DOHH2 (cell line): Measurements from ENCODE around the gene CREM.
A peak's percentile ranks its signal among the peaks of the same experiment; 100 is the strongest.

Experiments used
- H3F3A ChIP-seq: fragments of 200-600 bp; sonication (generic), shearing (Covaris generic); 2 replicates; pipeline ENCODE4 v1.6.0; 2016; ENCODE audit warnings: antibody characterized with exemption, mild to moderate bottlenecking; ENCODE audit not compliant: control insufficient read depth, insufficient read depth
- H3K27ac ChIP-seq: fragments of 200-600 bp; sonication (generic); 2 replicates; pipeline ENCODE4 v1.5.1; 2014; ENCODE audit warnings: low read depth, mild to moderate bottlenecking, low read length, moderate library complexity
- H3K27me3 ChIP-seq: fragments of 200-600 bp; sonication (generic); 2 replicates; pipeline ENCODE4 v1.6.1; 2014; ENCODE audit warnings: mild to moderate bottlenecking, low read length, mixed read lengths; ENCODE audit not compliant: control insufficient read depth
- H3K36me3 ChIP-seq: fragments of 200-600 bp; sonication (generic); 2 replicates; pipeline ENCODE4 v1.6.1; 2014; ENCODE audit warnings: mild to moderate bottlenecking, low read length, moderate library complexity, mixed read lengths; ENCODE audit not compliant: control insufficient read depth
- H3K4me1 ChIP-seq: fragments of 200-600 bp; sonication (generic); 2 replicates; pipeline ENCODE4 v1.6.1; 2014; ENCODE audit warnings: mild to moderate bottlenecking, low read length, mixed read lengths; ENCODE audit not compliant: control insufficient read depth
- H3K4me2 ChIP-seq: fragments of 200-600 bp; sonication (generic); 2 replicates; pipeline ENCODE4 v1.6.0; 2014; ENCODE audit warnings: mild to moderate bottlenecking, low read length, moderate library complexity
- H3K4me3 ChIP-seq: fragments of 200-600 bp; sonication (generic); 2 replicates; pipeline ENCODE4 v1.5.1; 2014; ENCODE audit warnings: mild to moderate bottlenecking, low read length, mixed read lengths
- H3K79me2 ChIP-seq: fragments of 200-600 bp; sonication (generic); 2 replicates; pipeline ENCODE4 v1.6.1; 2014; ENCODE audit warnings: mild to moderate bottlenecking, low read length, mixed read lengths; ENCODE audit not compliant: control insufficient read depth
- H3K9me2 ChIP-seq: fragments of 200-600 bp; sonication (generic); replicated peaks from 2 replicates; pipeline ENCODE4 v1.6.1; 2014; ENCODE audit warnings: mild to moderate bottlenecking, low read length, mixed read lengths; ENCODE audit not compliant: control insufficient read depth
- H3K9me3 ChIP-seq: fragments of 200-600 bp; sonication (generic); 2 replicates; pipeline ENCODE4 v1.6.1; 2014; ENCODE audit warnings: antibody characterized with exemption, low read length, mixed read lengths; ENCODE audit not compliant: control insufficient read depth, insufficient read depth
- H4K20me1 ChIP-seq: fragments of 200-600 bp; sonication (generic); 2 replicates; pipeline ENCODE4 v1.6.0; 2014; ENCODE audit warnings: low read depth, mild to moderate bottlenecking, antibody characterized with exemption, low read length, moderate library complexity; ENCODE audit not compliant: control insufficient read depth, insufficient read depth
- EZH2phosphoT487 ChIP-seq: fragments of 200-600 bp; sonication (generic); IDR thresholded peaks from 2 replicates; pipeline ENCODE4 v1.6.1; 2017; ENCODE audit warnings: borderline replicate concordance, mild to moderate bottlenecking, antibody characterized with exemption, low read length, moderate library complexity, mixed read lengths
- TF ChIP-seq, protein P1 (sequence below): fragments of 200-600 bp; sonication (generic); IDR thresholded peaks from one replicate; pipeline ENCODE4 v1.5.1; 2014; ENCODE audit warnings: antibody characterized with exemption, mild to moderate bottlenecking, low read depth, low read length; ENCODE audit not compliant: poor library complexity, severe bottlenecking

The CREM gene

GRCh38 chr10:35185260-35186034 lies 58.8 kb downstream of the CREM start:
- peak overlapping the region; percentile 25; the same call in 1 of the 2 replicates for H3K4me2 ChIP-seq
- H3K9me3 ChIP-seq = no peaks in the 10 kb centered on the region
- H3K9me2 ChIP-seq = no peaks in the 10 kb centered on the region
- no peaks in the 10 kb centered on the region for H3K36me3 ChIP-seq
- no peaks in the 10 kb centered on the region for H4K20me1 ChIP-seq
- H3F3A ChIP-seq = peaks cover 12% of the 10 kb centered on the region
- H3K27ac ChIP-seq = no peak overlapping the region
- peaks cover 14% of the 10 kb centered on the region for H3K4me1 ChIP-seq
- TF ChIP-seq EZH2phosphoT487 = no peak
- TF ChIP-seq, protein P1, sequence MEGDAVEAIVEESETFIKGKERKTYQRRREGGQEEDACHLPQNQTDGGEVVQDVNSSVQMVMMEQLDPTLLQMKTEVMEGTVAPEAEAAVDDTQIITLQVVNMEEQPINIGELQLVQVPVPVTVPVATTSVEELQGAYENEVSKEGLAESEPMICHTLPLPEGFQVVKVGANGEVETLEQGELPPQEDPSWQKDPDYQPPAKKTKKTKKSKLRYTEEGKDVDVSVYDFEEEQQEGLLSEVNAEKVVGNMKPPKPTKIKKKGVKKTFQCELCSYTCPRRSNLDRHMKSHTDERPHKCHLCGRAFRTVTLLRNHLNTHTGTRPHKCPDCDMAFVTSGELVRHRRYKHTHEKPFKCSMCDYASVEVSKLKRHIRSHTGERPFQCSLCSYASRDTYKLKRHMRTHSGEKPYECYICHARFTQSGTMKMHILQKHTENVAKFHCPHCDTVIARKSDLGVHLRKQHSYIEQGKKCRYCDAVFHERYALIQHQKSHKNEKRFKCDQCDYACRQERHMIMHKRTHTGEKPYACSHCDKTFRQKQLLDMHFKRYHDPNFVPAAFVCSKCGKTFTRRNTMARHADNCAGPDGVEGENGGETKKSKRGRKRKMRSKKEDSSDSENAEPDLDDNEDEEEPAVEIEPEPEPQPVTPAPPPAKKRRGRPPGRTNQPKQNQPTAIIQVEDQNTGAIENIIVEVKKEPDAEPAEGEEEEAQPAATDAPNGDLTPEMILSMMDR = no peak
- no peaks in the 10 kb centered on the region for H3K27me3 ChIP-seq
- H3K79me2 ChIP-seq = no peaks in the 10 kb centered on the region
- H3K4me3 ChIP-seq = no peak overlapping the region

DNA sequence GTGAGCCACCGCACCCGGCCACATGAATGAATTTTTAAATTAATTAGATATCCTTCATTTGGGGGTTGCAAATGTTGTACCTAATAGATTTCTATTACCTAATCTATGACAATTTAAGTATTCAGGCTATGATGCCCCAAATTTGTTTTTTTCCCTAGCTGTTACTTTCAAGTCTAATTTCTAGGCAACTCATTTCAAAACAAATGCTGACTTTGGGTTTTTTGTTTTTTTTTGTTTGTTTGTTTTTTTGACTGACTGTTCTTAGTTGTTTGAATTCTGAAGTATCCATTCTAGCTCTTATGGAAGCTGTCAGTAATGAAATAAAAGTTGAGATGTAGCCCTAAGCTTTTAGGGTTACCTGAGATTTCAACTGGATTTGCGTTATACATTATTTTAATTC lies 62.3 kb downstream of the CREM start:
- Histone ChIP-seq H3K9me3 (no peaks in the 10 kb centered on the region), H3F3A (peaks cover 12% of the 10 kb centered on the region), H3K27ac (no peak overlapping the region), H3K4me2 (no peak overlapping the region), H3K4me1 (peaks cover 23% of the 10 kb centered on the region), H3K27me3 (no peaks in the 10 kb centered on the region), H3K9me2 (no peaks in the 10 kb centered on the region), H3K79me2 (no peaks in the 10 kb centered on the region), H3K4me3 (no peak overlapping the region), H4K20me1 (no peaks in the 10 kb centered on the region), H3K36me3 (no peaks in the 10 kb centered on the region)
- TF ChIP-seq, protein P1 = no peak
- no peak for TF ChIP-seq EZH2phosphoT487

DNA sequence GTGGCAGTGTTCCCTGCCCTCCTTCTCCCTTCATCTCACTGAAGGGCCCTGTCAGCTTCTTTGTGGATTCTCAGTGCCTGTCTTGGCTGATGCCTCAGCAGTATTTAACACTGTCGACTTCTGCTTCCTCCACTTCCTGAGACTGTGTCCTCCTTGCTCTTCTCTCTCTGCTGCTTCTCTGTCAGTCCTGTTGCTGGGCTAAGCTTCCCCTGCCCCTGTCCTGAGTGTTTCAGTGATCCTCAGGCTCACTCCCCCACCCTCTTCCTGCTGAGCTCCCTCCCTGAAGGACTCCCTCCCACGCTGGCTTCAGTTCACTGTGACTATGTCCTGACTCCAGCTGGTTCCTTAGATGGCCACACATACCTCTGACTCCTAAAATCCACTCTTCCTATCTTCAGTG lies 64.9 kb downstream of the CREM start:
- Histone ChIP-seq H3K4me2 (no peak overlapping the region), H3K4me3 (no peak overlapping the region), H4K20me1 (no peaks in the 10 kb centered on the region), H3K27ac (no peak overlapping the region), H3K79me2 (peaks cover 3% of the 10 kb centered on the region), H3K27me3 (no peaks in the 10 kb centered on the region), H3K4me1 (peaks cover 32% of the 10 kb centered on the region), H3F3A (peaks cover 24% of the 10 kb centered on the region), H3K9me2 (no peaks in the 10 kb centered on the region), H3K36me3 (0 out of 2 replicates have a peak, but pooled peaks cover 3% of the 10 kb centered on the region), H3K9me3 (no peaks in the 10 kb centered on the region)
- TF ChIP-seq, protein P1 = no peak
- no peak for TF ChIP-seq EZH2phosphoT487
